Measurements from ENCODE around the gene MACROD2.
"Not testable (repeated sequence)": the region's sequence is repeated elsewhere in the genome, so short reads cannot be mapped to it uniquely, and the experiment has no call there.

Gene MACROD2

GRCh38 chr20:15072316-15072715, 1077.0 kb downstream of the MACROD2 start:
- no peak for ATAC-seq

GRCh38 chr20:15075586-15075985, 1080.3 kb downstream of the MACROD2 start:
- no peak for ATAC-seq

- ATAC-seq = no peak
These were observed 1081.5 kb downstream of the MACROD2 start for GRCh38 chr20:15076785-15077184.

GRCh38 chr20:15077733-15078250, 1082.5 kb downstream of the MACROD2 start:
- ATAC-seq = no peak

GRCh38 chr20:15079594-15080340, 1084.5 kb downstream of the MACROD2 start:
- no peak for ATAC-seq

- no peak for ATAC-seq
These were observed 1085.9 kb downstream of the MACROD2 start for GRCh38 chr20:15081261-15081660.

GRCh38 chr20:15091421-15092037, 1096.2 kb downstream of the MACROD2 start:
- ATAC-seq = no peak

GRCh38 chr20:15098351-15098750, 1103.0 kb downstream of the MACROD2 start:
- ATAC-seq = no peak

GRCh38 chr20:15099130-15099529, 1103.8 kb downstream of the MACROD2 start:
- no peak for ATAC-seq

GRCh38 chr20:15100506-15101160, 1105.3 kb downstream of the MACROD2 start:
- no peak for ATAC-seq

- no peak for ATAC-seq
These were observed 1112.6 kb downstream of the MACROD2 start for GRCh38 chr20:15107931-15108330.

- ATAC-seq = no peak
These were observed 1114.2 kb downstream of the MACROD2 start for GRCh38 chr20:15109494-15109893.

- ATAC-seq = no peak
These were observed 1116.3 kb downstream of the MACROD2 start for GRCh38 chr20:15111654-15112053.

GRCh38 chr20:15113144-15113773, 1117.9 kb downstream of the MACROD2 start:
- ATAC-seq = no peak

GRCh38 chr20:15119852-15120487, 1124.7 kb downstream of the MACROD2 start:
- no peak for ATAC-seq

GRCh38 chr20:15122613-15123012, 1127.3 kb downstream of the MACROD2 start:
- ATAC-seq = no peak

- ATAC-seq = no peak
These were observed 1135.9 kb downstream of the MACROD2 start for GRCh38 chr20:15131176-15131575.

GRCh38 chr20:15138548-15139126, 1143.3 kb downstream of the MACROD2 start:
- ATAC-seq = no peak

- ATAC-seq = no peak
These were observed 1144.2 kb downstream of the MACROD2 start for GRCh38 chr20:15139522-15139921.

GRCh38 chr20:15140286-15140685, 1145.0 kb downstream of the MACROD2 start:
- no peak for ATAC-seq

- not testable (repeated sequence) for ATAC-seq
These were observed 1145.6 kb downstream of the MACROD2 start for GRCh38 chr20:15140940-15141339.

- ATAC-seq = no peak
These were observed 1146.5 kb downstream of the MACROD2 start for GRCh38 chr20:15141861-15142260.

All from activated CD4-positive, CD25-positive, alpha-beta regulatory T cell treated with anti-CD3 and anti-CD28 coated beads, Interleukin-2, amount 50 U/mL, for 24 hours (primary cell).